SK-N-SH (cell line): ENCODE data around the gene FUCA1. TPM values are rescaled to one million over a fixed set of nuclear protein-coding genes. Genes with fewer than 3 reads are reported as not detected.

ENCODE experiments used
- CTCF ChIA-PET: fragments of 300-600, 350-600 bp; formaldehyde crosslinking; extraction: SDS; loops from one replicate; lab custom pipeline; 2021; lab: Yijun Ruan, JAX
- POLR2A ChIA-PET: fragments of 350-600 bp; sonication (Branson Sonifier 250); formaldehyde crosslinking; extraction: SDS; loops from one replicate; lab custom pipeline; 2020; ENCODE audit warnings: antibody characterized with exemption, inconsistent platforms; lab: Yijun Ruan, JAX
- DNase-seq: peaks from one replicate; pipeline ENCODE4 v3.0.0; 2012
- H2AFZ ChIP-seq: fragments of 200-600 bp; sonication (generic); 2 replicates; pipeline ENCODE4 v1.8.1; 2016; ENCODE audit warnings: antibody characterized with exemption, mild to moderate bottlenecking, low read depth
- H3F3A ChIP-seq: fragments of 200-600 bp; sonication (generic); replicated peaks from 2 replicates; pipeline ENCODE3; 2016; ENCODE audit warnings: antibody characterized with exemption, mild to moderate bottlenecking; ENCODE audit not compliant: insufficient read depth
- H3K27ac ChIP-seq, 2 experiments: fragments of 200-500 bp in 1 of 2; fragments of 200-600 bp in 1 of 2; sonication (Bioruptor generic) in 1 of 2; sonication (generic), shearing (Covaris generic) in 1 of 2; 2 replicates each; pipeline versions ENCODE4 v1.5.1 to v1.6.1; 2014 to 2016; ENCODE audit warnings: low read depth in 2 of 2, inconsistent platforms in 1 of 2, low read length in 1 of 2, mild to moderate bottlenecking in 1 of 2, mixed read lengths in 1 of 2
- H3K27me3 ChIP-seq: fragments of 200-600 bp; sonication (generic), shearing (Covaris generic); 2 replicates; pipeline ENCODE4 v1.6.1; 2016; ENCODE audit warnings: mixed run types; ENCODE audit not compliant: insufficient read depth
- H3K36me3 ChIP-seq, 2 experiments: fragments of 200-500 bp in 1 of 2; fragments of 200-600 bp in 1 of 2; sonication (Bioruptor generic) in 1 of 2; sonication (generic) in 1 of 2; replicated peaks in 1 of 2; 2 replicates each; pipeline versions ENCODE3 to v1.5.1; 2014 to 2016; ENCODE audit warnings: low read length in 1 of 2, mild to moderate bottlenecking in 1 of 2; ENCODE audit not compliant: insufficient read depth in 2 of 2, control insufficient read depth in 1 of 2
- H3K4me1 ChIP-seq, 2 experiments: fragments of 200-500 bp in 1 of 2; fragments of 200-600 bp in 1 of 2; sonication (Bioruptor generic) in 1 of 2; sonication (generic), shearing (Covaris generic) in 1 of 2; 2 replicates each; pipeline versions ENCODE4 v1.5.1 to v1.6.1; 2014 to 2016; ENCODE audit warnings: low read depth in 1 of 2, low read length in 1 of 2, mixed run types in 1 of 2; ENCODE audit not compliant: insufficient read depth in 2 of 2, control insufficient read depth in 1 of 2
- H3K4me2 ChIP-seq: fragments of 200-600 bp; sonication (generic), shearing (Covaris generic); 2 replicates; pipeline ENCODE4 v1.6.1; 2017; ENCODE audit warnings: mixed run types
- H3K4me3 ChIP-seq, 2 experiments: fragments of 200-500 bp in 1 of 2; fragments of 200-600 bp in 1 of 2; sonication (Bioruptor generic) in 1 of 2; sonication (generic), shearing (Covaris generic) in 1 of 2; 2 replicates each; pipeline versions ENCODE4 v1.5.1 to v1.8.1; 2014 to 2016; ENCODE audit warnings: low read depth in 2 of 2, inconsistent platforms in 1 of 2, low read length in 1 of 2, mild to moderate bottlenecking in 1 of 2, mixed read lengths in 1 of 2, moderate library complexity in 1 of 2
- H3K79me2 ChIP-seq: fragments of 200-600 bp; sonication (generic); 2 replicates; pipeline ENCODE4 v1.8.1; 2017; ENCODE audit warnings: mild to moderate bottlenecking; ENCODE audit not compliant: insufficient read depth
- H3K9ac ChIP-seq: fragments of 200-600 bp; sonication (generic); 2 replicates; pipeline ENCODE4 v1.6.1; 2017; ENCODE audit warnings: mixed run types
- H3K9me2 ChIP-seq: fragments of 200-600 bp; sonication (generic); 2 replicates; pipeline ENCODE4 v1.6.1; 2017; ENCODE audit warnings: mixed run types
- H3K9me3 ChIP-seq: fragments of 200-600 bp; sonication (generic); 2 replicates; pipeline ENCODE4 v1.6.1; 2017; ENCODE audit warnings: mixed run types, mild to moderate bottlenecking, moderate library complexity
- H4K20me1 ChIP-seq: fragments of 200-600 bp; sonication (generic); 2 replicates; pipeline ENCODE4 v1.6.1; 2017; ENCODE audit warnings: mild to moderate bottlenecking, mixed run types; ENCODE audit not compliant: insufficient read depth
- CHD2 ChIP-seq: fragments of 150-350 bp; IDR thresholded peaks from 2 replicates; pipeline ENCODE4 v1.6.1; 2018; ENCODE audit warnings: low read length; ENCODE audit not compliant: partially characterized antibody
- ELF1 ChIP-seq: IDR thresholded peaks from 2 replicates; pipeline ENCODE4 v1.4.0; 2012
- EP300 ChIP-seq, 2 experiments: IDR thresholded peaks; 2 replicates each; pipeline versions ENCODE4 v1.4.0 to v1.6.1; 2012; ENCODE audit warnings: borderline replicate concordance in 1 of 2, low read depth in 1 of 2, low read length in 1 of 2
- FOXJ3 ChIP-seq: sonication (generic); formaldehyde crosslinking; IDR thresholded peaks from 2 replicates; pipeline ENCODE4 v1.5.1; 2020; ENCODE audit warnings: mild to moderate bottlenecking, missing genetic modification reagents
- FOXM1 ChIP-seq: IDR thresholded peaks from 2 replicates; pipeline ENCODE4 v1.4.0; 2012; ENCODE audit warnings: low read depth, mild to moderate bottlenecking
- MAX ChIP-seq: IDR thresholded peaks from 2 replicates; pipeline ENCODE4 v1.4.0; 2012; ENCODE audit warnings: low read depth
- MEF2A ChIP-seq: IDR thresholded peaks from 2 replicates; pipeline ENCODE4 v1.4.0; 2012; ENCODE audit warnings: low read depth, borderline replicate concordance
- MXI1 ChIP-seq: IDR thresholded peaks from 2 replicates; pipeline ENCODE4 v1.6.1; 2012; ENCODE audit warnings: mild to moderate bottlenecking, low read depth, low read length, improper control_type of control experiment
- POLR2AphosphoS5 ChIP-seq: IDR thresholded peaks from 2 replicates; pipeline ENCODE4 v1.6.1; 2012; ENCODE audit warnings: low read depth, low read length
- RCOR1 ChIP-seq: fragments of 150-350 bp; IDR thresholded peaks from 2 replicates; pipeline ENCODE4 v1.6.1; 2017; ENCODE audit warnings: antibody characterized with exemption, low read length
- REST ChIP-seq: IDR thresholded peaks from 2 replicates; pipeline ENCODE4 v1.6.1; 2012; ENCODE audit warnings: mild to moderate bottlenecking, low read depth, low read length, moderate library complexity
- RXRA ChIP-seq: IDR thresholded peaks from 2 replicates; pipeline ENCODE4 v1.4.0; 2012; ENCODE audit warnings: low read depth, mild to moderate bottlenecking, borderline replicate concordance
- TAF1 ChIP-seq: IDR thresholded peaks from 2 replicates; pipeline ENCODE4 v1.6.1; 2012; ENCODE audit warnings: low read depth, mild to moderate bottlenecking, low read length, moderate library complexity, borderline replicate concordance
- TCF12 ChIP-seq: IDR thresholded peaks from 2 replicates; pipeline ENCODE4 v1.4.0; 2012
- YY1 ChIP-seq: IDR thresholded peaks from 2 replicates; pipeline ENCODE4 v1.4.0; 2012; ENCODE audit warnings: low read depth, mild to moderate bottlenecking
- ZBTB33 ChIP-seq: IDR thresholded peaks from 2 replicates; pipeline ENCODE4 v1.4.0; 2012; ENCODE audit warnings: low read depth, borderline replicate concordance
- polyA plus RNA-seq, 3 experiments: library from polyadenylated mRNA; depleted of rRNA; stranded (reverse); fragments of >200 nt; gene quantifications; 2 replicates each; pipeline ENCODE4 v1.2.3, GENCODE V29; 2012

The FUCA1 gene
- polyA plus RNA-seq, 1 of the 3 experiments (the other 2 are of a cell fraction): 31.9 TPM

- H3K27ac ChIP-seq: no peak overlapping the region
- H4K20me1 ChIP-seq: no peaks in the 10 kb centered on the region
- CTCF ChIA-PET: interaction anchor here (1.1 to 4.4 kb wide), 6 partner anchors 8 to 103 kb away, joined by 3 to 18 read pairs (median 4); partner anchors contain the start of genes FUCA1 and HMGCL
- no peaks in the 10 kb centered on the region for H3K9me2 ChIP-seq
- H3F3A ChIP-seq: no peaks in the 10 kb centered on the region
- H3K79me2 ChIP-seq: no peaks in the 10 kb centered on the region
- TF ChIP-seq MEF2A: no peak
- no peak for TF ChIP-seq RXRA
- TF ChIP-seq ELF1: no peak
- no peak for TF ChIP-seq RCOR1
- no peak for TF ChIP-seq MAX
- TF ChIP-seq FOXJ3 (CRISPR knock-in tag): no peak
- no peak for TF ChIP-seq TCF12
- TF ChIP-seq CHD2: no peak
- TF ChIP-seq EP300 (IDR thresholded peaks at IDR 0.05; ENCODE audit: borderline replicate concordance in 1 of 2, low read depth in 1 of 2, low read length in 1 of 2): no peak
- TF ChIP-seq MXI1: no peak
- TF ChIP-seq FOXM1: no peak
- no peak for TF ChIP-seq POLR2AphosphoS5
- no peak for TF ChIP-seq ZBTB33
- no peak for TF ChIP-seq REST
- no peak for TF ChIP-seq TAF1
- no peak for TF ChIP-seq YY1
- no peaks in the 10 kb centered on the region for H3K27me3 ChIP-seq
- DNase-seq: no peak
- H2AFZ ChIP-seq: no peak overlapping the region
- H3K4me1 ChIP-seq: no peaks in the 10 kb centered on the region
- POLR2A ChIA-PET: interaction anchor here (1.0 kb wide), 1 partner anchor 9 kb away, joined by 3 read pairs; the partner anchor contains the start of gene HMGCL
- H3K9ac ChIP-seq: no peak overlapping the region
- peaks cover 13 to 20% of the 10 kb centered on the region in 2 experiments for H3K36me3 ChIP-seq
- no peaks in the 10 kb centered on the region for H3K9me3 ChIP-seq
- H3K4me2 ChIP-seq: no peak overlapping the region
- no peak overlapping the region for H3K4me3 ChIP-seq
These were observed 51.2 kb downstream of the FUCA1 start for GRCh38 chr1:23816906-23817305.
